HG03378 (cell line): ENCODE results near the gene FGF16.
"Not testable (repeated sequence)": the region's sequence is repeated elsewhere in the genome, so short reads cannot be mapped to it uniquely, and the experiment has no call there.

Experiments used
- ATAC-seq: cut with Tn5 transposase; IDR thresholded peaks from one replicate; pipeline ENCODE4 v1.9.1; 2021; ENCODE audit warnings: mild to moderate bottlenecking, moderate library complexity; ENCODE audit not compliant: unreplicated experiment

The FGF16 gene

DNA sequence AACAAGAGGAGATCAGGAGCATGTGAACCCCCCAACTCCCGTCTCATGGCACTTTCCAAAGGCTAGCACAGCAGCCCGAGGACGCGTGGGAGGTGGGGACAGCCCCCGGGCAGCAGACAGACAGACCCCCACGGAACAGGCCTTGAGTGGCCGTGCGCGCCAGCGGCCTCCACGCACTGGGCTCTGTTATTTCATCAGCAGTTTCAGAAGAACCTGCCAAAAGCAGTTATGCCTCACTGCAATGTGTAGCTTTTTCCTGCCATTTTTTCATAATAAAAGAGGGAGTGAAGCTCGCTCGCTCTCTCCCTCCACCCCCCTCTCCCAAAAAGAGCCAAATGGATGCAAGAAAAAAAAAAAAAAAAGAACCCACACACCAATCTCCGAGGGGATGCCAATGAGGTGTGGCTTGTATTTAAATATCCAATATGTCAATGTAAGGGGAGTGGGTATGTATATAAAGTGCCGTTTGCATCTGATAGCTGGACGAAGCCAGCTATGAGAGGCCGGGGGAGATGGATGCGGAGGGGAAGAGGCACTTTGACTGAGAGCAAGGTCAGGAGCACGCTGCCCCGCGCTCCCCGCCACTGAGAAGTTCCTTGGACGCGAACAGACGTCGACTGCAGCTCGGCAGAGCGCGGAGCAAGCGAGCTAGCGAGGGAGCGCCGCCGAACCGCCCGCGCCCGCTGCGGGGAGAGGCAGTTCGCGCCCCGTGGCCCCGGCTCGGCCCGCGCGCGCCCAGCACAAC is at the start of gene FGF16:
Gene FGF16, plus strand, starts transcription at position 482 of the 745 bp plus-strand sequence. CDS start 286 bp downstream, outside the sequence.
- no peak for ATAC-seq

DNA sequence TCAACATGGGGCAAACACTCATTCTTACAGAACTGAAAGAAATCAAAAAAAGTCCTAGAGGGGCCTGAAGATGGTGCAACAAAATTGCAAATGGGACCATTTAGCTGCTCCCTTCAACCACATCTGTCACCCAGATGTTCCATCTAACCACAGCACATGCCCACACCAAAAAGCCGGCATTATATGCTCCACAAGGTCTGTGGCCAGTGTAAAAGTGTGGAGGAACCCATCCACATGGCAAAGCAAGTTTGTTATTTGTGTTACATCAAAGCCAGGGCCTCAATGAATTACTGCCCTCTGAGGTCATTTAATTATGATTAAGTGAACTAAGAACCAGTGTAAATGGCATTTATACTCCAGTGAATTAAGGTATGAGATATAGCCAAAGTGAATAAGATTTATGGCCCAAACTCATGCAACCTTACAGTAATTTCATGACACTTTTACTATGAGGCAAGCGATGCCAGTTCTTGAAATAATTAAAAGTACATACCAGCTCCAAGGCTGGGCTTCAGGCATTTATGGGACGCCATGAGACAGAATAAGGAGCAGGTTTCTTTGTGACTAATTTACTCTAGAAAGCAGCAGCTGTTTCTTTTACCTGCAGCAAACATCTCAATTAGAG is 48.7 kb upstream of the FGF16 start:
- no peak for ATAC-seq

DNA sequence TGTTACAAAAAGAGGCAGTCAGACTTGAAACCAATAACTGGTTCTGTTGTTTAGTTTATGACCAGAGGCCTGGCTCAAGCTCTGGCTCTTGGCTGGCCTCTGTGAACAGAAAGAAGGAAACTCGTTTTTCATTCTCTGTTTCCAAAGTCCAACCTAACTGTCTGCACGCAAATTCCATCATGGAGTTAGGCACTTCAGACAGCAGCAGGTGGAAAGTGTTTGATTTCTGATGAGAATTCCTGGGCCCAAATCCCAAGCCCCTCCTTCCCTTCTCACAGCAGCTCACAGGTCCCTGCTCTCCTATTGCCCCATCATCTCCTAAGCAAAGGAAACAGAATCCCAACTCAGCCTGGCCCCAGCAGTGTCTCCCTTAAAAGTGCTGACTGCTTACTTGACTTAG is 42.8 kb upstream of the FGF16 start:
- ATAC-seq: no peak

DNA sequence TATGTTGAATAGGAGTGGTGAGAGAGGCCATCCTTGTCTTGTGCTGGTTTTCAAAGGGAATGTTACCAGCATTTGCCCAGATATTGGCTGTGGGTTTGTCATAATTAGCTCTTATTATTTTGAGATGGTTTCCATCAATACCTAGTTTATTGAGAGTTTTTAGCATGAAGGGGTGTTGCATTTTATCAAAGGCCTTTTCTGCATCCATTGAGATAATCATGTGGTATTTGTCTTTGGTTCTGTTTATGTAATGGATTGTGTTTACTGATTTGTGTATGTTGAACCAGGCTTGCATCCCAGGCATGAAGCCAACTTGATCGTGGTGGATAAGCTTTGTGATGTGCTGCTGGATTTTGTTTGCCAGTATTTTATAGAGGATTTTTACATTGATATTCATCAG is 39.4 kb upstream of the FGF16 start:
- ATAC-seq: not testable (repeated sequence)

DNA sequence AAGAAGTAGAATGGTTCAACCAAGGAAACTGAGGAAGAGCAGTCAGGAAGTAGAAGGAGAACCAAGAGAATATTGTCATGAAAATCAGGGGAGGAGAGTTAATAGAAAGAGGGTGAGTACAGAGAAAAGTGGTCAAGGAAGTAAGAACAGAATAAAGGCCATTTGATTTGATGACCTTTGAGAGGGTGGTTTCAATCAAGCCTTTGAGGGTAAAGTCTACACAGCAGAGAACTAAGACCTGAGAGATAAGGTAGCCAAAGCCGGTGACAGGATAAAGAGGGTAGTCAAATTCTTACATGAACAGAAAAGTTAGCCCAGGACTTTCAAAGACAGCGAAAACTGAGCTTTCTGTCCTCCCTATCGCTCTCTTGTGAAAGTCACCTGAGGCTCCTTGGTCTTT is 34.6 kb upstream of the FGF16 start:
- ATAC-seq: no peak

DNA sequence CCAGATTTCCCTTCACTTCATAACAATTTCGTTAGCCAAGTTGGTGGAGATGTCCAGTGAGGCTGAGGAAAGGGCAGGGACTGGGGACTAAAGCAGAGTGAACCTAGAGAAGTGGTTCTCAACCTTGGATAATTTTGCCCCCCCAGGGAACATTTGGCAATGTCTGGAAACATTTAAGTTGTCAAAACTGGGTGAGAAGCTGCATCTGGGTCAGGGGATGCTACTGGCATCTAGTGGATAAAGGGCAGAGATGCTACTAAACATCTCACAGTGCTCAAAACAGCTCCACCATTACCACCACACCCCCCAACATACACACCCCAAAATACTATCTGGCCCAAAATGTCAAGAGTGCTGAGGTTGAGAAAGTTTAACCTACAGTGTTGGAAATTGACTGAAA is 32.0 kb upstream of the FGF16 start:
- no peak for ATAC-seq

DNA sequence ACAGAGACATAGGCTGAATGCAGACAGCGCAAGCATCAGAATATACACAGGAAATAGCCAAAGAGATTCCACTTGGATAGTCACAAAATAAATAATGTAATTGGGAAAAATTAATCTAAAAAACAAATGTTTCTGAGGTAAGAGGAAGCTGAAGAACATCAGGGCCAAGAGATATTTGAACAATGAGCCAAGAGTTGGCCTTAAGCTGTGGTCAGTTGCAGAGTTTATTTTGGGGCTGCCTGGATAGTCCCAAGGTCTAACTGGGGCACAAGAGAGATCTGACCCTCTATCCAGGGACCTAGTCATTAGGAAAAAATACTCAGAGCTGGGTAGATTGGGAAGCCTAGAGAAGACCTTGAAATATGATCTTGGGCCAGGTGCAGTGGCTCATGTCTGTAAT is 31.3 kb upstream of the FGF16 start:
- no peak for ATAC-seq

DNA sequence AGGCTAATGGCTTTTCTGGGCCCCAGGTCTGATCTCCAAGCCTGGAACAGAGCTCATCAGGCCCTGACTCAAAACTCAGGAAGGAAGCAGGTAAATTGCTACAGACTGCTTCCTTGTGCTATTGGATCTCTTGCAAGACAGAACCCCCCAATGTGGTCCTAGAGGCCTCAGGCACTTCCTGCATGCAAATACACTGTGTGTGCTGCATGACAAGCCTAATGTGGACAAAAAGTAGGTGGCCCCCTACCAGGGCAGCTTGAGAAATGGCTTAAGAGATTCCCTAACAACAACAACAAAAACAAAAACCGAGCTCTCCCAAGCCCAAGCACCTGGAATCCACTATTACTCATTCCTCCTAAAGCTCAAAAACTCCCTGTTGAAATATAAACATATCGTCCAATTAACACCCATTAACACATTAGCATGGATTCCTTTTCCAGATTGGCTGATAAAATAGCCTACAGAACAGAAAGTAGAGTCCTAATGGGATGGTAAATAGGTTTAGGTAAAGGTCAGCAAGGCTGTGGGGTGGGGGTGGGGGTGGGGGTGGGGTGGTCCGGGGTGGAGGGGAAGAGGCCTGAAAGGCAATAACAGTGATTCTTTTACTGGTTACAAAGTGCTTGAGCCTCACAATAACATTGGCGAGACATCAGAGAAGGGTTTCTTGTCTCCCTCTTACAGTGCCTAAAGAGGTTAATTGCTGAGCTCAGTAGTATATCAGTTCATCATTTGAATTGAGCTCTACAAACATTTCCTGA is 24.1 kb upstream of the FGF16 start:
- no peak for ATAC-seq

DNA sequence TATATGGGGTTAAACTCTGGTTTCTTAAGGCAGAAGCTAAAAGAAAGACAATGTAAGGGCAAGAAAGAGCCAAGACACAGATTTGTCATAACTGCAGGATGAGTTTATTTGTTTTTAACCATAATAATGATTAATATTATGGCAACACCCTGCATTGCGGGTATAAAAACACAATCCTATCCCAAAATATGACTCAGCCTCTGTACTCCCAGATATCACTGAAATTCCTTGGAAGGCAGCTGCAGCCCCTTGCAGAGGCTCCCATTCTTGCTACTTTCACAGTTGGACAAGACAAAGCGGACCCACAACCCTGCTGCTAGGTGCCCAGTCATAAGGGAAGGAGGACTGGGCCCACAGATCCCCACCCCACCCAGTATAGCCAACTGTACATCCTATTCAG is 20.4 kb upstream of the FGF16 start:
- no peak for ATAC-seq

DNA sequence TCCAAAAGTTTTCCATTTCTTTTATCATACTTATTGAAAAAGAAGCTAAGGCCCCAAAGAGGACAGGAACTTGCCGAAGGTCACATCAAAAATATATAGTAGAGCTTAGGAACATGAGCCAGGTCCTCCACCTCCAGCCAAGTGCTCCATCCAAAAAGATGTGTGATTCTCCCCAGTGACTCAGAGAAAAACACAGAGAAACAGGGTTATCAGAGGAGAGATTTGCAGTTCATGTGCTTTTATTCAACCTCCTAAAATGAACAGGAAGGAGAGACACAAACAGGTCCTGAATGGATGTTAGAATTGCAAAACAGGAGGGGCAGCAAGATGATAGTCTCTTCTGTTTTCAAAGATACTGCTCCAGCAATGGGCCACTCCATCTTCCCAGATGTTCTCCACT is 19.6 kb upstream of the FGF16 start:
- ATAC-seq: no peak

DNA sequence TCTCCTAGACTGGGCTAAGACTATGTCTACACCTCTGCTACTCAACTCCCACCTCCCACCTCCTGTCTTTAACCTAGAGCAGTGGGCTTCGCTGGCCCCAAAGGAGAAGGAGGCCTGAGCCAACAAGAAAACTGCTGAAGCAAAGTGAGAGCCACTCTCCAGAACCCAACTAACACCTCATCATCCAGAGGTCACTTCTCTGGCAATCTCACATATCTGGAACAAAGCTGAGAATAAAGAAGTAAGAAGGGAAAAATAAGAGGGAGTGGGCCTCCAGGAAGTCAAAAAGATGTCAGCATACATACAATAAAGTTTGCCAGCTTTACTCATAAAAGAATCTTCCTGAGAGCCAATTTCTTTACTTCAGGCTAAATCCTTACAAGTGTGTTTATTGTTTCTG is 18.6 kb upstream of the FGF16 start:
- ATAC-seq: no peak

DNA sequence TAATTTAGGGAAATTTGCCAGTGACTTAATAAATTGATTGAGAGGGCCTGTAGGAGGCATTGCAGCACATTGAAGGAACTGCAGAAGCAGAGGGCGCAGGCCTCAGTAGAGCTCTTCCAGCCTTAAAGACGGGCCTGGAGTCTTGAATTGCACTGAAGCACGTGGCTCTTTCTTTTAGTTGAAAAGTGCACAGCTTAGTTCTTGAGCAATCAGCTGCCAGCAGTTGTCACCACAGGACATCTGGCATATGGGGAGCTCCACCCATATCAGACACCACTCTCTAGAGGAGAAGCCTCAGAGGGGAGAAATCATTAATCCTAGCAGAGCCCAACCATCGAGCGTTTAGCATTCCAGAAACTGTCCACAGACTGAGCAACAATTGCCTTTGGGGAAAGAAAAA is 16.0 kb upstream of the FGF16 start:
- ATAC-seq: no peak

DNA sequence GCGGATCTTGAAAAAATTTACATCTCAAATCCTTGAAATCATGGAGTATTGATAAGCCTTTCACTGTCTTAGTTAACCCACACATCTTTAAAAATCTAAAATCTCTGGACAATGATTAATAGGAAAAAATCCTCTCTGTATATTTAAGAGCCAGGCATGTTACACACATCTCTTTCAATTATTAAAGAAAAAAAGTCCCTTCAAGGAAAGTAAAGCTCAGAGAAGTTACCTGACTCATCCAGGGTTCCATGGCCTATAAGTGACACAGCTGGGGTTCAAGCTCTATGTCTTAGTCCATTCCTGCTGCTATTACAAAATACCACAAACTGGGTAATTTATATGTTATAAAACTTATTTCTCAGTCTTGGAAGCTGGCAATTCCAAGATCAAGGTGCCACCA is 14.2 kb upstream of the FGF16 start:
- no peak for ATAC-seq

DNA sequence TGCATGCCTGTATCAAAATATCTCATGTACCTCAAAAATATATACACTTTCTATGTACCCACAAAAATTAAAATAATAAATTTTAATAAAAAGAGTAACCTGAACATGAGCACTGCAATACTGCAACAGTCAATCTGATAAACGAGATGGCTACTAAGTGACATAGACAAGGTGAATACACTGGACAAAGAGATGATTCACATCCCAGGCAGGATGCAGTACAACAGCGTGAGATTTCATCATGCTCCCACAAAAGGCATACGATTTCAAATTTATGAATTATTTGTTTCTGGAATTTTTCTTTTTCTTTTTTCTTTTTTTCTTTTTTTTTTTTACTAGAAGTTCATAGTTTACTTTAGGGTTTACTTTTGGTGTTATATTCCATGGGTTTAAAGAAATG is 12.2 kb upstream of the FGF16 start:
- ATAC-seq: no peak

DNA sequence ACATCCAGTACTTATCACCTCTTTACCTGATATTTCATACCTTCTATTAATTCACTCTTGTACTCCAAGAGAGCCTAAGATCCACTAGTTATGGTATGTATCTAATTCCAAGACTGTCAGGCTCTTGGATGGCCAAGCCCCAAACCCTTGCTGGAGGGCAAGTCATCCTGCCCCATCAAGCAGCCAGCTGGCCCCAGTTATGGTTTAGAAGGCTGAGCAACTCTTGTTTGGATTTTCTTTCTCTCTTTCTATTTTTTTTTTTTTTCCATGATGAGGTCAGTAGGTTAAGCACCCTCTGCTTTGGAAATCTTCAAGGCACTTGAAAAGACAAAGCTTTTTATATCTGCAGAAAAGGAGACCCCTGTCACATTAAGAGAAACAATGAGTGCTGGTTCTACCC is 10.9 kb upstream of the FGF16 start:
- ATAC-seq: no peak

DNA sequence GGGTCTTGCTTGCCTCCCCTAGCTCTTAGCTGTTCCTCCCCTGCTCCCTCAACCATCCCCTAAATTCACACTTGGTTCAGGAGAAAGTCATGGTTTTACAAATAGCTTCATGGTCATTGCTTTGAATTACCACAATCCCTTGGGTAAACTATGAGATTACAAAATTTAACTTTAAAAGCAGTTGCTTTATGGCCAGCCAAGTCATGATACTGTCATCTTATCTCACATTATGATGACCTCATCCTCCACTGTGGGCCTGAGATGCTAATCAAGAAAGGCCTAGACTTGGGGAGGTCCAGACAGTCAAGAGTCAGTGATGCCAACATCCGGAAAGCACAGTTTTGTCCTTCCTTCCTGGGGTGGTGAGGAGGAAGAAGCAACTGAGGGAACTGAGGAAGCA is 10.5 kb upstream of the FGF16 start:
- ATAC-seq: no peak

DNA sequence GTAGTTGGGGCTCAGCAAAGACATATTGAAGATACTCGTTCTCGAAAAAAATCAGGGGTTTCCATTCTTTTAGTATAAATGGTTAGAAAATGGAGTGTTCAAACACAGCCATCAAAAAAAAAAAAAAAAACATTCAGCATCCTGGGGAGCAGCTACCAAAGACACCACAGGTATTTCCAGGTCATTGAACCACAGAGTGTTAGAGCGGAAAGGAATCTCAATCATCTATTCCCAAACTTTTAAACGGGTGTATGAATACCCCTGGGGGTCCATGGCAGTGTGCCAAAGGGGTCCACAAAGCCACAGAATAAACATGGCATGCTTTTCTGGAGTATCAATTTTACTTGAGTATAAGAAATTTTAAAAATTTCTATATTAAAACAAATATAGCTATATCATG is 6.9 kb upstream of the FGF16 start:
- no peak for ATAC-seq

DNA sequence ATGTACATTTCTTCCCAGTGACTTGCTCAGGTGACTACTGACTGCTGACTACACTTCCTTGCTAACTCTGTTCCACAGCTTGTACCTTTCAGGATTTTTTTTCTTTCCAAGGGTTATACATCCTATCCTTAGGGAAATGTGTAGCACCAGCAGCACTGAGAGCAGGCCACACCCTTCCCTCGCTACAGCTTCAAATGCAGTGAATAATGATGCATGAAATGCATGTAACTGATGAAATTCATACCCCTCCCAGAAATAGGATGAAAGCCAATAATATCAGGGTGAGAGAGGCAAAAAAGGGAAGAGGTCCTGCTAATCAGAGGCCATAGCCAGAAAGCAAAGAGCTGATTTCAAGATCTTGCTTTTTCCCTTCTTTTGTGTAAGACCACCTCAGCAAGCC is 6.2 kb upstream of the FGF16 start:
- ATAC-seq: no peak

DNA sequence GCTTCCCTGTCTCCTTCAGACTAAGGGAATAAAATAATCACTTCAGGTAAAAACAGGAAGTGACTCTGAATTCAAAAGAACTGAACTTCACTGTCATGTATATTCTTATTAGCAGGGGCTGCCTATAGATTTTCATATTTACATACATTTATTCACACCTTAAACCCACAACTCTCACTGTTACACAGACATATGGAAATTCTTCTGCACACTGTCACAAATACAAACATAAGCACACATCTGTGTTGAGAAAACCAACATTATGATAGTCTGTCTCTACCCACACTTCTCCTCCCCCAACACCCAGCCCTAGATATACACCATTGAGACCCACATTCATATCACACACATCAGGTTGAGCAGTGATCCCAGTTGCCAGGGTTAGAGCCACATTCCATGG is 5.7 kb upstream of the FGF16 start:
- no peak for ATAC-seq

DNA sequence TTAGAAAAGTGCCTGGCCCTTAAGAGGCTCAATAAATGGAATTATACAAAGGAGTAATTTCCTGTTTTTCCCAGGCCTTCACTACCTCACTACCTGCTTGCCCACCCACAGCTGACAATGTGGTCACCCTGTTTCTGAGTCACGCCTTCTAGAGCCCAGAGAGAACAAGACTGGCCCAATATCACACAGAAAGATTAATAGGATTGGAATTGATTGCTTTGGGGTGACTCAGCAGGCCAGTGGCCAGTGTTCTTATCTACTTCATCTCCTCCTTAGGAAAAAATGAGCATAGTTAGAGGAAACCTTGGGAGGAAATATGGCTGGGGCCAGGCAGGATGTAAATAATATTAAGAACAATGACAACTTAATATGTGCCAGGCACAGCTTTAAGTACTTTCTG is 4.5 kb upstream of the FGF16 start:
- no peak for ATAC-seq

DNA sequence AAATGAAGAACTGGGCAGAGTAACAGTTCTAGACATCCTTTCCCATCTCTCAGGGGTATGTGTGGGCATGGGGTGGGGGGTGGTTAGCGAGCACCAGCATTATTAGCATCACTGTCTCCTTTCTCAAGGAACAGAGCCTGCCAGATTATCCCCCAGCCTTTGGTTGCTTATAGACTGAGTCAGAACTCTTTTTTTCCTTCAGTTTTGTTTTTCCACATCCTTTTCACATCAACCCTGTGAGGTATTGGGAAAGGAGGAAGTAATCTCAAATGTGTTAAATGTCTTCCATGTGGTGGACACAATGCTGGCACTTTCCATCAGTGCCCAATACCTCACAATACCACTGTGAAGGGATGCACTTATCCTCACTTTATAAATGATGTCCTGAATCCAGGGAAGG is 3.1 kb upstream of the FGF16 start:
- ATAC-seq: no peak

DNA sequence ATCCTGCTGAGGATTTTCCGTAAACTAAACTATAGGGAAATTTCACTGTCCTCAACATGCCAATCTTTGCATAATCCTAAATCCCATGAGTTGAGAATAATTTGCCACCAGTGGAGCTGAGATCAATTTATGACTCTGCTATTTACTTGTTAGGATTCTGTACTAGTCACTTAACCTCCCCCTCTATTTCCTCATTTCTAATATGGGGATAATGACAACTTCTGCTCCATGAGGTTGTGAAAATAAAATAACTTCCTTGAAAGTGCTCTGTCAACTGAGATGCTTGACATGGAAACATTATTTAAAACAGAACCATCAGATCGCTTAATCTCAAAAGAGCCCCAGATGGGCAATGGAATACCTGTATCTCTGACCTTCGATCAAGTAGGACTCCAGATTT is 2.6 kb upstream of the FGF16 start:
- ATAC-seq: no peak
